DND-41 (cell line): ENCODE data around the gene PBRM1.
A peak's percentile ranks its signal among the peaks of the same experiment; 100 is the strongest.

ENCODE experiments used
- ATAC-seq: fragments of 200-7000 bp; cut with Tn5 transposase; 3 replicates; pipeline ENCODE4 v1.9.1; 2021; ENCODE audit warnings: low read depth; ENCODE audit not compliant: insufficient read depth
- DNase-seq: peaks from one replicate; pipeline ENCODE4 v3.0.0-alpha.2; 2020
- H2AFZ ChIP-seq: 2 replicates; pipeline ENCODE4 v1.6.0; 2012; ENCODE audit warnings: low read depth, low read length
- H3K27ac ChIP-seq: 2 replicates; pipeline ENCODE4 v1.5.1; 2012; ENCODE audit warnings: low read length, inconsistent platforms
- H3K27me3 ChIP-seq: fragments of 200-600 bp; sonication (generic); 2 replicates; pipeline ENCODE4 v1.6.0; 2012; ENCODE audit warnings: low read length, mild to moderate bottlenecking, inconsistent platforms; ENCODE audit not compliant: insufficient read depth, poor library complexity
- H3K36me3 ChIP-seq: 2 replicates; pipeline ENCODE4 v1.5.1; 2012; ENCODE audit warnings: low read length, inconsistent platforms; ENCODE audit not compliant: insufficient read depth
- H3K4me1 ChIP-seq: 2 replicates; pipeline ENCODE4 v1.5.1; 2012; ENCODE audit warnings: mild to moderate bottlenecking, low read length; ENCODE audit not compliant: insufficient read depth
- H3K4me2 ChIP-seq: 2 replicates; pipeline ENCODE4 v1.6.0; 2012; ENCODE audit warnings: mild to moderate bottlenecking, moderate library complexity, low read length, inconsistent platforms; ENCODE audit not compliant: insufficient read depth
- H3K4me3 ChIP-seq, 2 experiments: fragments of 200-600 bp in 1 of 2; shearing (Covaris generic) in 1 of 2; 2 replicates each; pipeline ENCODE4 v1.5.1; 2012 to 2016; ENCODE audit warnings: inconsistent platforms in 2 of 2, low read length in 2 of 2, mild to moderate bottlenecking in 2 of 2, low read depth in 1 of 2, moderate library complexity in 1 of 2
- H3K79me2 ChIP-seq: 2 replicates; pipeline ENCODE4 v1.6.0; 2012; ENCODE audit warnings: low read length, inconsistent platforms; ENCODE audit not compliant: insufficient read depth
- H3K9ac ChIP-seq: 2 replicates; pipeline ENCODE4 v1.6.0; 2012; ENCODE audit warnings: low read depth, mild to moderate bottlenecking, inconsistent platforms, low read length, moderate library complexity
- H3K9me3 ChIP-seq: 2 replicates; pipeline ENCODE4 v1.5.1; 2012; ENCODE audit warnings: low read length, moderate library complexity, mild to moderate bottlenecking, inconsistent platforms; ENCODE audit not compliant: insufficient read depth, severe bottlenecking
- H4K20me1 ChIP-seq: 2 replicates; pipeline ENCODE4 v1.6.0; 2012; ENCODE audit warnings: low read length; ENCODE audit not compliant: insufficient read depth
- CTCF ChIP-seq: IDR thresholded peaks from 2 replicates; pipeline ENCODE4 v1.5.1; 2012; ENCODE audit warnings: borderline replicate concordance, low read length, moderate library complexity, mild to moderate bottlenecking; ENCODE audit not compliant: poor library complexity, severe bottlenecking; ENCODE audit errors: extremely low read depth
- EZH2 ChIP-seq: IDR thresholded peaks from 3 replicates; pipeline ENCODE4 v1.6.1; 2012; ENCODE audit warnings: borderline replicate concordance, low read depth, mild to moderate bottlenecking, moderate library complexity, low read length, inconsistent platforms; ENCODE audit not compliant: severe bottlenecking

Gene PBRM1

GRCh38 chr3:52712291-52713212, 26.8 kb upstream of the PBRM1 start:
- DNase-seq (no peak), ATAC-seq (no peak)
- H3K4me3 ChIP-seq = no peak overlapping the region
- peaks cover 37% of the 10 kb centered on the region for H3K36me3 ChIP-seq
- no peak overlapping the region for H3K4me2 ChIP-seq
- H4K20me1 ChIP-seq = 0 out of 2 replicates have a peak, but pooled peaks cover under 1% of the 10 kb centered on the region
- no peaks in the 10 kb centered on the region for H3K27me3 ChIP-seq
- no peak overlapping the region for H3K27ac ChIP-seq
- peaks cover 7% of the 10 kb centered on the region for H3K4me1 ChIP-seq
- H3K9ac ChIP-seq = no peak overlapping the region
- no peak overlapping the region for H2AFZ ChIP-seq
- H3K79me2 ChIP-seq = peaks cover 7% of the 10 kb centered on the region
- no peaks in the 10 kb centered on the region for H3K9me3 ChIP-seq
- TF ChIP-seq CTCF (no peak), EZH2 (no peak)

GRCh38 chr3:52710512-52710911, 24.8 kb upstream of the PBRM1 start:
- Histone ChIP-seq H3K9me3 (no peaks in the 10 kb centered on the region), H3K9ac (no peak overlapping the region), H3K4me3 (no peak overlapping the region), H3K4me1 (peaks cover 17% of the 10 kb centered on the region), H3K27ac (no peak overlapping the region), H2AFZ (no peak overlapping the region), H3K27me3 (no peaks in the 10 kb centered on the region), H3K79me2 (peaks cover 24% of the 10 kb centered on the region), H4K20me1 (0 out of 2 replicates have a peak, but pooled peaks cover 6% of the 10 kb centered on the region), H3K4me2 (no peak overlapping the region), H3K36me3 (peaks cover 38% of the 10 kb centered on the region)
- DNase-seq = no peak
- no peak for ATAC-seq
- TF ChIP-seq CTCF (no peak), EZH2 (no peak)

GRCh38 chr3:52707585-52707984, 21.9 kb upstream of the PBRM1 start:
- TF ChIP-seq EZH2 (no peak), CTCF (no peak)
- Histone ChIP-seq H3K9me3 (no peaks in the 10 kb centered on the region), H3K9ac (peak overlapping the region; percentile 69), H3K4me2 (peak overlapping the region; percentile 99), H3K79me2 (peaks cover 49% of the 10 kb centered on the region), H3K27ac (no peak overlapping the region), H3K27me3 (no peaks in the 10 kb centered on the region), H3K36me3 (peaks cover 33% of the 10 kb centered on the region), H2AFZ (no peak overlapping the region), H3K4me1 (peaks cover 35% of the 10 kb centered on the region), H3K4me3 (peak overlapping the region in 1 of 2 experiments; percentile 81; a peak in 2 of 4 replicates), H4K20me1 (0 out of 2 replicates have a peak, but pooled peaks cover 6% of the 10 kb centered on the region)
- DNase-seq (no peak), ATAC-seq (no peak)
